RPMI7951 (cell line): Measurements from ENCODE around the gene PTCH2. TPM values are rescaled to one million over a fixed set of nuclear protein-coding genes. Genes with fewer than 3 reads are reported as not detected.

Experiments
- DNase-seq: peaks from one replicate; pipeline ENCODE4 v3.0.0-alpha.2; 2012; ENCODE audit warnings: low read depth
- total RNA-seq: library from RNA; depleted of rRNA; stranded (reverse); fragments of >200 nt; shearing (Covaris generic); gene quantifications from 2 replicates; pipeline ENCODE4 v1.2.3, GENCODE V29; 2014; rRNA removed

The PTCH2 gene
- total RNA-seq, 1 experiment from 2014 or later = 0.12 TPM

- DNase-seq = no peak
Measured at GRCh38 chr1:44778705-44779576, 64.1 kb downstream of the PTCH2 start.

- no peak for DNase-seq
Measured at GRCh38 chr1:44777969-44778635, 65.0 kb downstream of the PTCH2 start.

GRCh38 chr1:44777547-44777946, 65.5 kb downstream of the PTCH2 start:
- no peak for DNase-seq

- no peak for DNase-seq
Measured at GRCh38 chr1:44776730-44777068, 66.4 kb downstream of the PTCH2 start.

GRCh38 chr1:44775930-44776729, 66.9 kb downstream of the PTCH2 start:
- peak; percentile 18 for DNase-seq

GRCh38 chr1:44775078-44775929, 67.7 kb downstream of the PTCH2 start, which contains the start of gene RPS8:
RPS8 (plus strand) TSS chr1:44775540; CDS start chr1:44775597, 57 bp downstream.
- peak; percentile 93 for DNase-seq

Other genes with a start within 250 kb of the PTCH2 start
- 13.1 and 14.9 TPM in 2 replicates for gene TMEM53, start 168.8 kb downstream of the PTCH2 start, total RNA-seq
- gene ARMH1, start 168.5 kb downstream of the PTCH2 start, total RNA-seq = 0.29 TPM in 1 of 2 replicates, not detected in the other
- gene RNU5D-1, start 112.1 kb downstream of the PTCH2 start, total RNA-seq = not detected in 2 replicates
- gene KIF2C, start 103.4 kb downstream of the PTCH2 start, total RNA-seq = 127 and 130 TPM in 2 replicates
- gene RPS8, start 67.7 kb downstream of the PTCH2 start, total RNA-seq = 2,373 and 2,557 TPM in 2 replicates
- not detected in 2 replicates for gene BEST4, start 55.1 kb downstream of the PTCH2 start, total RNA-seq
- 8.8 and 10.7 TPM in 2 replicates for gene PLK3, start 42.9 kb downstream of the PTCH2 start, total RNA-seq
- 0.24 and 0.88 TPM in 2 replicates for gene DYNLT4, start 35.9 kb downstream of the PTCH2 start, total RNA-seq
- gene BTBD19, start 34.7 kb downstream of the PTCH2 start, total RNA-seq = 4.2 and 5.0 TPM in 2 replicates
- gene EIF2B3, start 143.3 kb upstream of the PTCH2 start, total RNA-seq = 56.0 and 63.9 TPM in 2 replicates
- gene HECTD3, start 168.1 kb upstream of the PTCH2 start, total RNA-seq = 23.6 and 27.9 TPM in 2 replicates
- gene UROD, start 169.0 kb upstream of the PTCH2 start, total RNA-seq = 103 and 119 TPM in 2 replicates